NCI-H1092 (cell line): Measurements from ENCODE around the gene PARD3B.
A peak's percentile ranks its signal among the peaks of the same experiment; 100 is the strongest.

Experiments used
- DNase-seq: peaks from one replicate; lab custom pipeline; 2025; lab: John Stamatoyannopoulos, UW

Gene PARD3B

GRCh38 chr2:205010196-205010595, 464.9 kb downstream of the PARD3B start:
- no peak for DNase-seq

GRCh38 chr2:205011031-205011430, 465.8 kb downstream of the PARD3B start:
- no peak for DNase-seq

DNA sequence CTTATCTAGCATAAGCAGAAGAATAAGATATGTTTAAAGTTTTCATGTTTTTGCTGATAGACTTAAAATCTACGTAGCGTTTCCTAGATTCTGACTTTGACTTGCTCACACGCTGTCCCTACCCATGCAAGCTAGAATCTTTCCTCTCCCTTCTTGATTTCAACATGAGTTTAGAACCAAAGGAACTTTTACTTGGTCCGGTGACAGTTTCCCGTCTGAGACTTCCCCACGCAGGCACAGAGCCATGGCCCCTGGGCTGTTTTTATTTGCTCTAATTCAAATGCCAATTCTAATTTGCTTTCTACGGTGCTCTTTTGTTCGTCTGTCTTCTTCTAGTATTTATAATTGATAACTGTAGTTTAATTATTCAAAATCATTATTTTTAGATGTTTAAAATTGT, 467.7 kb downstream of the PARD3B start:
- DNase-seq = no peak

GRCh38 chr2:205013586-205013985, 468.3 kb downstream of the PARD3B start:
- DNase-seq = no peak

DNA sequence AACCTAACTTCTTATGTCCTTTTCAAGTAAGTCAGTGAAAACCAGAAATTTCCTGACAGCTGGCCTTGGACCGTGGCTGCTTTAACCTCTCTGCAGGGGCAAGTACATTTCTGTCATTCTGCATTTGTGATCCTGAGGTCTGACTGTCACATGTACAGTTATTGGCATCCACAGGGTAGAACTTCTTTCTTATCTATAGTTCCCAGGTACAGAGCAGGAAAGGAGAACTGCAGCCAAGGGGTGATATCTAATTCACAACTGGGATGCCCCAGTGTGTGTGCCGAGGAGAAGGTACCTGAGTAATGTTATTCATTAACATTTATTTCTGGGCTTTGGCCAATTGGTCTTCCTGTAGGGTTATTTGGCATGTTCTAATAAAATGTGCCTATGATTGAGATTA, 468.9 kb downstream of the PARD3B start:
- no peak for DNase-seq

DNA sequence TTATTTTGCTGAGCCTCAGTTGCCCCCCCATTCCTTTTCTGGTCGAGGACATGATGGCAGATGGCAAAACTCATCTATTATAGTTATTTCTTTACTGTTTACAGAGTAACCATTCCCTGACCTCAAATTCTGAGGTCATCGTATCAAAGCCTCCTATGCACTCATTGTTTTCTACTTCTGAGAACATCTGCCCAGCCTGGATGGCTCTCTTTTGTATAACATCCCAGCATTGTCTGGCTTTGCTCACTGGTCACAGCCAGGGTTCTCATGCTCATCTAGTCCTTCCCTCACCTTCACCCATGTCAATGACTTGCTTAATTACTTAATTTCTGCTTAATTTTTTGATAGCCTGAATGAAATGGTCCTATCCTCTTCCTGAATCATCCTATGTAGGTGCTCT, 472.1 kb downstream of the PARD3B start:
- no peak for DNase-seq

- DNase-seq = no peak
These were observed 472.6 kb downstream of the PARD3B start for GRCh38 chr2:205017912-205018311.

DNA sequence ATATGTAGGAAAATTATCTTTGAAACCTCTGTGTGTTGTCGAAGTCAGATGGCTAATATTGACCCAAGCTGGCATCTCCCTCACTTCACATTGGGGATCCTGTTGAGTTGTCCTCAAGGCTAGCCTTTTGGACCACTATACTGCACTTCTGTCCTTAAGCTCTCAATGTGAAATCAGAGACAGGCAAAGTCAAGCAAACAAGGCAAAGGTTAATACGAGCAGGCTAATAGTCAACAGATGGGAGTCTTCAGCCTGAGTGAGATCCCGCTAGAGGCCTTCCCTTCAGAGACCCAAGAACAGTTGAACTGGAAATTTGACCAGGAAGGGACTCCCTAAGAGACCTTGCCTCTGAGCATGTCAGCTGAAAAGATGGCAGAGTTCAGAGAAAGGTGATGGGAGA, 475.4 kb downstream of the PARD3B start:
- no peak for DNase-seq

GRCh38 chr2:205022841-205023240, 477.6 kb downstream of the PARD3B start:
- DNase-seq = peak; percentile 73

GRCh38 chr2:205024822-205025518, 479.7 kb downstream of the PARD3B start:
- DNase-seq = no peak

- no peak for DNase-seq
These were observed 480.4 kb downstream of the PARD3B start for GRCh38 chr2:205025580-205026240.

DNA sequence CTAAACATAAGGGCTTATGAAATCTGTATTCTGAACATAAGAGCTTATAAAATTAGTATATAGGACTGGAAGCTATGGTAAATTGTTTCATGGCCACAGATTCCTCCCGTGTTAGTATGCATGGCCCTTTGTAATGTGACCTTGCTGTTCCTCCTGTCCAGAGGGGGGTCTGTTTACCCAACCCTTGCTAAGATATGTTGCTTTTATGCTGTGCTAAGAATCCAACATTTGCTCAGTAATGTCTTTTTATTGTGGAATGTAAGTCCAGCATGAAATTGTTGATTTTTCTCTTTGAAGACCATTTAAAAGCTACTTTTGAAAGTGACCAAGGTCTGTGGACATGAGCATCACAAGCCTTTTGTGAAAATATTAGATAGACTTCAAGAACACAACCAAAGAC, 485.4 kb downstream of the PARD3B start:
- no peak for DNase-seq

DNA sequence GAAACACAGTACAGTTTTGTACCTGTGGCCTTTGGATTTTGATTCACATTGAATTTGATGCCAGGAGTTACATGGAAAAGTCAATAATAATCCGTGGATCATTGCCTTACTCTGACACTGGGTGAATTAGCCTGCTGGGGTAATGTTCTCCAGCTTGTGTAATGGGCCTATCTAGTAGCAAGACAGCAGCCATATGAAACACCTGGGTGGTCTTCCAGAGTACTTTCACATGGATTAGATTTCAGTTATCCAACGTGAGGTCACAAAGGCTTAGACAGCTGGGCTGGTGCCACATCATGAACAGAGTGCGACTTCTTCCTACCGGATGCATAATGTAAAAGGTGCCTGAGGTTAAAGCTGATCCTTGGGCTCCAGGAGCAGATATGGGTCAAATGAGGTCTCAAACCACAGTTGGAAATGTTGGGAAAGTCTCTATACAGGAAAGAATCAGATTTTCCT, 486.8 kb downstream of the PARD3B start:
- no peak for DNase-seq

GRCh38 chr2:205033431-205033830, 488.2 kb downstream of the PARD3B start:
- DNase-seq = no peak

DNA sequence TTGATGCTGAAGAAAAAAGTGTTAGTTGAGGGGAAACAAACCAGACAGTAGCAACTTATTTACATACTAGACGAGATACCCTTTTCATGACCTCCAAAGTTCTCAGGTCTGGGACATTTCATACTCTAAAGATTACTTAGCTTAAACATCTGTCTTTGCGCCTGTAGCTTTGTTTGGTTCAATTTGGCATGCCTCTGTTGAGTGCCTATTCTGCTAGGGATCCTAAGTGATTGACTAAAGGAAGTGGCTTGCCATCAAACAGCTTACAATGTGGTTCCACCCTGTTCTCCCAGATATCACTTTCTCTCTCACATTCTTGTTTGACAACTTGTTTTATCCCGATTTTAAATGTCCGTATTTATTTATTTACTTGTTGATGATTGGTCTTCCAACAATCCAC, 488.8 kb downstream of the PARD3B start:
- DNase-seq = no peak

DNA sequence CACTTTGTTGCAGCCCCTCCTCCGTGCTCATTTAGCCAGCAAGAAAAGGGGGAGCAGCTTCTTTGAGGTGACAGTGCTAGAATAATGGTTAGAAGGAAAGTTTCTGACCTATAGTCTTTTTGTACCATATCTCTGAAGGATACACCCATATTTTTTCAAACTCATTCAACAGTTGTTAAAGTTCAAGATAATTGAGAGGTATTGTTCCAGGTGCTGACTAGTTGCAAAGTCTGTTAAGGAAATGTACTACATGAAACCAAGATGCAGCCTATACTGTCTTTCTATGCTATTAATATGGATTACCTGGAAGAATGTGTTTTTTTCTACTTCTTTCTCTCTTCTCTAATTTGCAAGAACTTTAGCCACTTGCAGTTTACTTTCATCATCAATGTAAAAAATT, 495.0 kb downstream of the PARD3B start:
- no peak for DNase-seq

DNA sequence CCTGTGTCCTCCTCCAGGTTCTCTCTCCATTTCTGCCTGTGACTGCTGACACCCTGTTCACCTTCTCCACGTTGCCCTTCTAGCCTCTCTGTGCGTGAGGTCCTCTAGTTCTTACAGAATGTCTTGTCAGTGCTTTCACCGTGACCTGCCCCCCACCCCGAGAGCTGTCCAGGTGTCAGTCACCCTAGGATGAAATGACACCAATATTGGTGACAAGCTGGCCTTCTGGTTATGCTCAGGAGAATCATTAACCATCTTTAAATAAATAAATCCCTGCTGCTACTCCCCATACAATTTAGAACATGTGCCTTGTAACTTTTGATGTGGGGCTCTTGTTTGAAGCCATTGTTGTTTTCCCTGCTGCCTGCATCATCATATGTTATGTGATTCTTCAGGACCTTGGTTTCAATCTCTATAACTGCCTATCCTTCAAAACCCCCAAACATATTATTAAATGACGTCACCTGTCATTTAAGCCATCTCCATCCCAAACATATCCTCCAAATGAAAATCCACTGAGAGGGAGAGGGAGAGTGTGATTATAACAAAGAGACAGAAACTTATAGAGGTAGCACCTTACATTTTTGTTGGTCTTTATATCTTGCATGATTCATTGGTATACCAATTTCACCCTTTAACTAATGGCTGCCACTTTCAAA, 496.3 kb downstream of the PARD3B start:
- DNase-seq = no peak

GRCh38 chr2:205043285-205043684, 498.0 kb downstream of the PARD3B start:
- no peak for DNase-seq

DNA sequence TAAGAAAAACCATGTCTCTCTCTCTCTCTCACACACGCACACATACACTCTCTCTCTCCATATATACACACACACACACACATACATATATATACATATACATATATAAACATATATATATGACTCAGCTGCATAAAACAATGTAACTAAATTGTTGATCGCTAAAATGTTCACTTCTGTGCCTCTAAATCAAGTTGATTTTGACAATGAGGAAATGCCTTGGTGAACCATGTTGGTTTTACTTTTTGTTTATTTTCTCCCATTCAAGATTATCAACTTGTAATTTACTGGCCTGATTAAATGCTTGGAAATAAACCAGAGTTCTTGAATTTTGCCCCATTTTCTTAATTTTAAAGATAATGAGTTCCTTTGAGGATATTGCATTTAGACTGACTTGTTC, 500.4 kb downstream of the PARD3B start:
- DNase-seq = no peak

DNA sequence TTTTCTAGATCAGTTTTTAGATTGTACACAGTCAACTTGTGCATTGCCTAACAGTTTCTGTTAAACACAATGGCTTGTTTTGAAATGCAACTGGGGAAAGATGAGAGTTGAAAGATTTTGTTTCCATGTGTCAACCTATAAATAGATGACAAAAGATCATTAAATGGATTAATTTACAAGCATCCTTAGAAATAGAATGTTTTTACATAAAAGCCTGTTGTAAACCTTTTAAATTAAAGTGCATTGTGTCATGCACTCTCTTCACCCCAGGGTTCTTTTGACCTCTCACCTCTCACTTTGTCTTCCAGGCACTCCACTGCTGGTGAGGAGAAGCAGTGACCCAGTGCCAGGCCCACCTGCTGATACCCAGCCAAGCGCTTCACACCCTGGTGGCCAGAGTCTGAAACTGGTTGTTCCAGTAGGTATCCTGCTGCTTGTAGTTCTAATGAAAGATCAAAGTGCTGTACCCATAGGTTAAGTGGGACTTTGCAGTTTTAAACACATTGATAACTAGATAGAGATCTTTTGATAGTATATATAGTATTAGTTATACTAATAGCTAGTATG, 502.1 kb downstream of the PARD3B start:
- no peak for DNase-seq

- no peak for DNase-seq
These were observed 506.1 kb downstream of the PARD3B start for GRCh38 chr2:205051417-205051816.

DNA sequence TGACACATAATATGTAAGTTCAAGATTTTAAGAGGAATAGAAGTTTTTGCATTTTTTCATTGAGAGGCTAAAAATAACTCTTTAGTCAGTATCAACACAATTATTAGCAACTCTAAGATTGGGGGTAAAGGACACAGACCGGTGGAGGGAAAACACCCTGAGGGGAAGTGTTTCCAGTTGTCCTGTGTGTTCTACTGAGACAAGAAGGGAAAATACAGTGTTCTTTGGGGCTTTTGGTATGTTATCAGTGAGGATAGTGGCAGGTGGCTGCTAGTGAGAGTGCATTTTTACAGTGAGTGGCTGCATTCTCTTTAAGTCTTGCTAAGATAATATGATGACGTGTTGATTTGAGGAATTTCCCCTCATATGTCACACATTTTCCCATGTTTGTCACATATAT, 507.5 kb downstream of the PARD3B start:
- no peak for DNase-seq

DNA sequence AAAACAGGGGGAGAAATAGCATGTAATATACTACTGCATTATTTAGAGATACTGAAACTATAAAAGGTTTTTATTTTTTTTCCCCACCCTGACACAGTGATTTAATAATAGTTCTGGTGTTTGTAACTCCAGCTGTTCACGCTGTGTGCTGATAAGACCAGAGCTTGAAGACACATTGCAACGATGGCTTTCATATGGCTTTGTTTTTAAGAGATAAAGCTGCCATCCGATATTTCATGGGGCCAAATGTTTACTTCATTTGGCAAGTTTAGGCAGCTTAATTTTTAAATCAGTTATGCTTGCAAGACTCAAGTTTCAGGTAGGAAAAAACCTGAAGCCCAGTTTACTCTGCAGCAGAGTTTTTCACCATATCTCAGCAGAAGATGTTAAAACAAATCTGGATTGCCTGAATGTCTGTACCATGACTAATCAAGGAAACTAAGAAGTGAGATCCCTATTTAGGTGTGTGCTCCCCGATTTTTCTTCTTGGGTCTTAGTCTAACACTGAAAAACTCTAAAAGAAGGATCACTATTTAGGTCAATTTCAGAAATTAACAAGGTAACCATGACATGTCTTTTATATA, 508.6 kb downstream of the PARD3B start:
- no peak for DNase-seq
